Esophagus muscularis mucosa (tissue), 3 donors: Measurements from ENCODE around the gene ANKRD36C.
"Not testable (repeated sequence)": the region's sequence is repeated elsewhere in the genome, so short reads cannot be mapped to it uniquely, and the experiment has no call there.

Source experiments
- CTCF ChIP-seq, 3 experiments: fragments of 200-600 bp in 2 of 3; fragments of 450-650 bp in 1 of 3; sonication (generic) in 2 of 3; IDR thresholded peaks; one replicate each; pipeline ENCODE4 v1.5.1; 2017 to 2019; ENCODE audit warnings: antibody characterized with exemption in 3 of 3, mild to moderate bottlenecking in 2 of 3, moderate library complexity in 1 of 3
- POLR2A ChIP-seq: fragments of 450-650 bp; IDR thresholded peaks from one replicate; pipeline ENCODE4 v1.6.1; 2017; ENCODE audit warnings: antibody characterized with exemption, moderate library complexity, mild to moderate bottlenecking, low read depth
- POLR2AphosphoS5 ChIP-seq, 2 donors: sonication (generic); formaldehyde crosslinking; IDR thresholded peaks; one replicate each; pipeline ENCODE4 v1.6.1; 2017; ENCODE audit warnings: antibody characterized with exemption in 2 of 2

DNA sequence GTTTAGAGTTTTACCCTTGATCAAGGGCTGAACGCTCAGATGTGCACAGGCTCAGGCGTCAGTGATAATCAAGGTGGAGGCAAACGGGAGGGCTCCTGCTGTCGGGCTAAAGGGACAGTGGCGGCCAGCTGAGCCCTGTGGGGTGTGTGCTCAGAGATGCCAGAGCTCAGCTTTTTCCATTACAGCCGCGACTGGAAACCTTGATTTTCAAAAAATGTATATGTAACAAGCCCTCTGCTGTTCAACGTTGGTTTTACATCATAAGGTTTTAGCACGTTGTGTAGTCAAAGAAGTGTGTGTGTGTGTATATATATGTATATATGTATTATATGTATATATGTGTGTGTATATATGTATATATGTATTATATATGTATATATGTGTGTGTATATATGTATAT lies 201.4 kb downstream of the ANKRD36C start:
- not testable (repeated sequence) for TF ChIP-seq POLR2A; CTCF (IDR thresholded peaks at IDR 0.05); POLR2AphosphoS5 (IDR thresholded peaks at IDR 0.05)
